Measurements from ENCODE around the gene ZNF780B. TPM values are rescaled to one million over a fixed set of nuclear protein-coding genes. Genes with fewer than 3 reads are reported as not detected.
"Not testable (repeated sequence)": the region's sequence is repeated elsewhere in the genome, so short reads cannot be mapped to it uniquely, and the experiment has no call there.

Gene ZNF780B
- total RNA-seq, 4 donors from 2014 or later: 3.5 to 14.9 (median 5.6) TPM

- WGBS, 2 donors: 96% methylated on average over 2 of the region's 2 CpGs
- intact Hi-C loops (cut with DNase I): no loop called here
- TF ChIP-seq POLR2A (IDR thresholded peaks at IDR 0.05): no peak
- TF ChIP-seq, protein P1, sequence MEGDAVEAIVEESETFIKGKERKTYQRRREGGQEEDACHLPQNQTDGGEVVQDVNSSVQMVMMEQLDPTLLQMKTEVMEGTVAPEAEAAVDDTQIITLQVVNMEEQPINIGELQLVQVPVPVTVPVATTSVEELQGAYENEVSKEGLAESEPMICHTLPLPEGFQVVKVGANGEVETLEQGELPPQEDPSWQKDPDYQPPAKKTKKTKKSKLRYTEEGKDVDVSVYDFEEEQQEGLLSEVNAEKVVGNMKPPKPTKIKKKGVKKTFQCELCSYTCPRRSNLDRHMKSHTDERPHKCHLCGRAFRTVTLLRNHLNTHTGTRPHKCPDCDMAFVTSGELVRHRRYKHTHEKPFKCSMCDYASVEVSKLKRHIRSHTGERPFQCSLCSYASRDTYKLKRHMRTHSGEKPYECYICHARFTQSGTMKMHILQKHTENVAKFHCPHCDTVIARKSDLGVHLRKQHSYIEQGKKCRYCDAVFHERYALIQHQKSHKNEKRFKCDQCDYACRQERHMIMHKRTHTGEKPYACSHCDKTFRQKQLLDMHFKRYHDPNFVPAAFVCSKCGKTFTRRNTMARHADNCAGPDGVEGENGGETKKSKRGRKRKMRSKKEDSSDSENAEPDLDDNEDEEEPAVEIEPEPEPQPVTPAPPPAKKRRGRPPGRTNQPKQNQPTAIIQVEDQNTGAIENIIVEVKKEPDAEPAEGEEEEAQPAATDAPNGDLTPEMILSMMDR (IDR thresholded peaks at IDR 0.05): no peak
- no peak for DNase-seq
- Histone ChIP-seq H3K27me3 (no peaks in the 10 kb centered on the region), H3K9me3 (peaks cover 0 to 18% (median 0%) of the 10 kb centered on the region in 3 donors), H3K36me3 (peaks cover 0 to 23% (median 0%) of the 10 kb centered on the region in 3 donors), H3K4me3 (no peak overlapping the region), H3K4me1 (peaks cover 0 to 30% (median 14%) of the 10 kb centered on the region in 3 donors), H3K27ac (no peak overlapping the region)
Measured at GRCh38 chr19:40053491-40053890, 2.5 kb downstream of the ZNF780B start.

DNA sequence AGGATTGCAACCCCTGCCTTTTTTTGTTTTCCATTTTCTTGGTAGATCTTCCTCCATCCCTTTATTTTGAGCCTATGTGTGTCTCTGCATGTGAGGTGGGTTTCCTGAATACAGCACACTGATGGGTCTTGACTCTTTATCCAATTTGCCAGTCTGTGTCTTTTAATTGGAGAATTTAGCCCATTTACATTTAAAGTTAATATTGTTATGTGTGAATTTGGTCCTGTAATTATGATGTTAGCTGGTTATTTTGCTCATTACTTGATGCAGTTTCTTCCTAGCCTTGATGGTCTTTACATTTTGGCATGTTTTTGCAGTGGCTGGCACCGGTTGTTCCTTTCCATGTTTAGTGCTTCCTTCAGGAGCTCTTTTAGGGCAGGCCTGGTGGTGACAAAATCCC, 14.3 kb downstream of the ZNF780B start:
- H3K4me3 ChIP-seq; intact Hi-C loops (cut with DNase I); H3K27ac ChIP-seq; H3K4me1 ChIP-seq; DNase-seq; H3K27me3 ChIP-seq: not testable (repeated sequence)
- Histone ChIP-seq H3K36me3 (peaks cover 16 to 38% (median 25%) of the 10 kb centered on the region in 3 donors), H3K9me3 (peaks cover 0 to 56% (median 34%) of the 10 kb centered on the region in 3 donors)
- 94 to 100% methylated on average over 1 of the region's 1 CpG for WGBS, 2 donors

DNA sequence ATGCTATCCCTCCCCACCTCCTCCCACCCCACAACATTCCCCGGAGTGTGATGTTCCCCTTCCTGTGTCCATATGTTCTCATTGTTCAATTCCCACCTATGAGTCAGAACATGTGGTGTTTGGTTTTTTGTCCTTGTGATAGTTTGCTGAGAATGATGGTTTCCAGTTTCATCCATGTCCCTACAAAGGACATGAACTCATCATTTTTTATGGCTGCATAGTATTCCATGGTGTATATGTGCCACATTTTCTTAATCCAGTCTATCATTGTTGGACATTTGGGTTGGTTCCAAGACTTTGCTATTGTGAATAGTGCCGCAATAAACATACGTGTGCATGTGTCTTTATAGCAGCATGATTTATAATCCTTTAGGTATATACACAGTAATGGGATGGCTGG, 18.0 kb downstream of the ZNF780B start:
- intact Hi-C loops (cut with DNase I); H3K4me3 ChIP-seq; H3K27me3 ChIP-seq; DNase-seq; H3K4me1 ChIP-seq; H3K27ac ChIP-seq; H3K36me3 ChIP-seq: not testable (repeated sequence)
- WGBS, 2 donors: 88 to 91% methylated on average over 1 of the region's 3 CpGs
- H3K9me3 ChIP-seq: peaks cover 16 to 57% (median 45%) of the 10 kb centered on the region in 3 donors

DNA sequence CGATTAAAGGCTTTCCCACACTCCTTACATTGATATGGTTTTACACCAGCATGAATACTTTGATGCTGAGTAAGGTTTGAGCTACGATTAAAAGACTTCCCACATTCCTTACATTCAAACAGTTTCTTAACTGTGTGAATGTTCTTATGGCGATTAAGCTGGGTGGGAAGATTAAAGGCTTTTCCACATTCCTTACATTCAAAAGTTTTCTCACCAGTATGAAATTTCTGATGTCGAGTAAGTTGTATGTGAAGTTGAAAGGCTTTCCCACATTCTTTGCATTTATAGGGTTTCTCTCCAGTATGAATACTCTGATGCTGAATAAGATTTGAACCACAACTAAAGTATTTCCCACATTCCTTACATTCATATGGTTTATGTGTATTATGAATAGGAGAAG, 20.0 kb downstream of the ZNF780B start:
- Histone ChIP-seq H3K9me3 (peaks cover 20 to 71% (median 65%) of the 10 kb centered on the region in 3 donors), H3K36me3 (no peaks in the 10 kb centered on the region)

GRCh38 chr19:40033989-40034560, 22.0 kb downstream of the ZNF780B start:
- 94 to 97% methylated on average over 2 of the region's 2 CpGs for WGBS, 2 donors
- TF ChIP-seq, protein P1 (IDR thresholded peaks at IDR 0.05): no peak
- TF ChIP-seq POLR2A (IDR thresholded peaks at IDR 0.05): no peak
- H3K36me3 ChIP-seq: no peaks in the 10 kb centered on the region
- intact Hi-C loops (cut with DNase I): no loop called here
- H3K9me3 ChIP-seq: peaks cover 20 to 90% (median 82%) of the 10 kb centered on the region in 3 donors
- H3K27me3 ChIP-seq: no peaks in the 10 kb centered on the region
- DNase-seq: no peak
- H3K4me1 ChIP-seq: no peaks in the 10 kb centered on the region
- no peak overlapping the region for H3K27ac ChIP-seq
- H3K4me3 ChIP-seq: no peak overlapping the region

More for the DNA sequence above, 20.0 kb downstream of the ZNF780B start:
- no peak overlapping the region for H3K4me3 ChIP-seq
- no peak for DNase-seq
- no peaks in the 10 kb centered on the region for H3K27me3 ChIP-seq
- H3K27ac ChIP-seq: no peak overlapping the region
- intact Hi-C loops (cut with DNase I): no loop called here
- H3K4me1 ChIP-seq: no peaks in the 10 kb centered on the region
- TF ChIP-seq POLR2A (IDR thresholded peaks at IDR 0.05): no peak
- TF ChIP-seq, protein P1 (IDR thresholded peaks at IDR 0.05): no peak
- WGBS, 2 donors: 92 to 97% methylated on average over 4 of the region's 4 CpGs

- H3K27me3 ChIP-seq: no peaks in the 10 kb centered on the region
- intact Hi-C loops (cut with DNase I): no loop called here
- no peaks in the 10 kb centered on the region for H3K36me3 ChIP-seq
- H3K9me3 ChIP-seq: peaks cover 11 to 97% (median 87%) of the 10 kb centered on the region in 3 donors
- no peak overlapping the region for H3K4me3 ChIP-seq
- H3K27ac ChIP-seq: no peak overlapping the region
- H3K4me1 ChIP-seq: no peaks in the 10 kb centered on the region
- TF ChIP-seq, protein P1 (IDR thresholded peaks at IDR 0.05): no peak
- no peak for TF ChIP-seq POLR2A (IDR thresholded peaks at IDR 0.05)
- DNase-seq: no peak
- WGBS, 2 donors: 94 to 97% methylated on average over 5 of the region's 5 CpGs
Measured at GRCh38 chr19:40026597-40026970, 29.4 kb downstream of the ZNF780B start.
